Limb (tissue), 2 donors: ENCODE measurements around the gene GABBR2.
"Not testable (repeated sequence)": the region's sequence is repeated elsewhere in the genome, so short reads cannot be mapped to it uniquely, and the experiment has no call there.

ENCODE experiments used
- DNase-seq, 2 donors: peaks; one replicate each; pipeline ENCODE4 v3.0.0-alpha.2; 2016; ENCODE audit errors: extremely low spot score in 2 of 2

Gene GABBR2

GRCh38 chr9:98596486-98596885 lies 112.2 kb downstream of the GABBR2 start:
- no peak for DNase-seq

- no peak for DNase-seq
These were observed 114.1 kb downstream of the GABBR2 start for GRCh38 chr9:98594546-98595160.

- no peak for DNase-seq
These were observed 115.1 kb downstream of the GABBR2 start for GRCh38 chr9:98593354-98594253.

GRCh38 chr9:98591696-98592095 lies 117.0 kb downstream of the GABBR2 start:
- DNase-seq: no peak

GRCh38 chr9:98590101-98590500 lies 118.6 kb downstream of the GABBR2 start:
- no peak for DNase-seq

- no peak for DNase-seq
These were observed 119.6 kb downstream of the GABBR2 start for GRCh38 chr9:98589102-98589501.

- DNase-seq: not testable (repeated sequence)
These were observed 123.8 kb downstream of the GABBR2 start for GRCh38 chr9:98584853-98585438.

- no peak for DNase-seq
These were observed 124.7 kb downstream of the GABBR2 start for GRCh38 chr9:98584059-98584458.

GRCh38 chr9:98583417-98583816 lies 125.3 kb downstream of the GABBR2 start:
- DNase-seq: no peak

GRCh38 chr9:98580956-98581355 lies 127.8 kb downstream of the GABBR2 start:
- no peak for DNase-seq

- DNase-seq: no peak
These were observed 129.0 kb downstream of the GABBR2 start for GRCh38 chr9:98579700-98580099.

GRCh38 chr9:98577446-98577845 lies 131.3 kb downstream of the GABBR2 start:
- DNase-seq: no peak

- no peak for DNase-seq
These were observed 131.9 kb downstream of the GABBR2 start for GRCh38 chr9:98576859-98577258.

GRCh38 chr9:98576354-98576753 lies 132.4 kb downstream of the GABBR2 start:
- DNase-seq: no peak

GRCh38 chr9:98575379-98576346 lies 133.1 kb downstream of the GABBR2 start:
- DNase-seq: no peak

GRCh38 chr9:98573749-98574278 lies 134.9 kb downstream of the GABBR2 start:
- DNase-seq: no peak

- peak in 1 of 2 donors; percentile 4 for DNase-seq
These were observed 135.9 kb downstream of the GABBR2 start for GRCh38 chr9:98572796-98573195.

GRCh38 chr9:98572054-98572627 lies 136.6 kb downstream of the GABBR2 start:
- no peak for DNase-seq

- no peak for DNase-seq
These were observed 137.1 kb downstream of the GABBR2 start for GRCh38 chr9:98571643-98572042.

GRCh38 chr9:98570663-98571440 lies 137.9 kb downstream of the GABBR2 start:
- DNase-seq: no peak
